ENCODE measurements around the gene MMP25. TPM values are rescaled to one million over a fixed set of nuclear protein-coding genes. Genes with fewer than 3 reads are reported as not detected.
"Not testable (repeated sequence)": the region's sequence is repeated elsewhere in the genome, so short reads cannot be mapped to it uniquely, and the experiment has no call there.

The MMP25 gene
- total RNA-seq, 1 experiment from 2014 or later: 49.0 TPM

GRCh38 chr16:3068487-3068886 lies 22.1 kb downstream of the MMP25 start:
- no peak for TF ChIP-seq JAZF1 (CRISPR knock-in tag; IDR thresholded peaks at IDR 0.05)
- TF ChIP-seq CREB1 (CRISPR knock-in tag; IDR thresholded peaks at IDR 0.05): no peak
- TF ChIP-seq, protein P1, sequence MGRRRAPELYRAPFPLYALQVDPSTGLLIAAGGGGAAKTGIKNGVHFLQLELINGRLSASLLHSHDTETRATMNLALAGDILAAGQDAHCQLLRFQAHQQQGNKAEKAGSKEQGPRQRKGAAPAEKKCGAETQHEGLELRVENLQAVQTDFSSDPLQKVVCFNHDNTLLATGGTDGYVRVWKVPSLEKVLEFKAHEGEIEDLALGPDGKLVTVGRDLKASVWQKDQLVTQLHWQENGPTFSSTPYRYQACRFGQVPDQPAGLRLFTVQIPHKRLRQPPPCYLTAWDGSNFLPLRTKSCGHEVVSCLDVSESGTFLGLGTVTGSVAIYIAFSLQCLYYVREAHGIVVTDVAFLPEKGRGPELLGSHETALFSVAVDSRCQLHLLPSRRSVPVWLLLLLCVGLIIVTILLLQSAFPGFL (CRISPR knock-in tag; IDR thresholded peaks at IDR 0.05; ENCODE audit: borderline replicate concordance): no peak
- TF ChIP-seq IRF1 (CRISPR knock-in tag; IDR thresholded peaks at IDR 0.05): no peak
- TF ChIP-seq KAT7 (CRISPR knock-in tag; IDR thresholded peaks at IDR 0.05; ENCODE audit: borderline replicate concordance): no peak
- TF ChIP-seq E2F5 (CRISPR knock-in tag; IDR thresholded peaks at IDR 0.05): no peak
- no peak for TF ChIP-seq CBFB (CRISPR knock-in tag; IDR thresholded peaks at IDR 0.05; ENCODE audit: low read depth)
- TF ChIP-seq ETV6 (CRISPR knock-in tag; IDR thresholded peaks at IDR 0.05): no peak
- TF ChIP-seq TEAD1 (CRISPR knock-in tag; IDR thresholded peaks at IDR 0.05): no peak
- TF ChIP-seq, protein P2, sequence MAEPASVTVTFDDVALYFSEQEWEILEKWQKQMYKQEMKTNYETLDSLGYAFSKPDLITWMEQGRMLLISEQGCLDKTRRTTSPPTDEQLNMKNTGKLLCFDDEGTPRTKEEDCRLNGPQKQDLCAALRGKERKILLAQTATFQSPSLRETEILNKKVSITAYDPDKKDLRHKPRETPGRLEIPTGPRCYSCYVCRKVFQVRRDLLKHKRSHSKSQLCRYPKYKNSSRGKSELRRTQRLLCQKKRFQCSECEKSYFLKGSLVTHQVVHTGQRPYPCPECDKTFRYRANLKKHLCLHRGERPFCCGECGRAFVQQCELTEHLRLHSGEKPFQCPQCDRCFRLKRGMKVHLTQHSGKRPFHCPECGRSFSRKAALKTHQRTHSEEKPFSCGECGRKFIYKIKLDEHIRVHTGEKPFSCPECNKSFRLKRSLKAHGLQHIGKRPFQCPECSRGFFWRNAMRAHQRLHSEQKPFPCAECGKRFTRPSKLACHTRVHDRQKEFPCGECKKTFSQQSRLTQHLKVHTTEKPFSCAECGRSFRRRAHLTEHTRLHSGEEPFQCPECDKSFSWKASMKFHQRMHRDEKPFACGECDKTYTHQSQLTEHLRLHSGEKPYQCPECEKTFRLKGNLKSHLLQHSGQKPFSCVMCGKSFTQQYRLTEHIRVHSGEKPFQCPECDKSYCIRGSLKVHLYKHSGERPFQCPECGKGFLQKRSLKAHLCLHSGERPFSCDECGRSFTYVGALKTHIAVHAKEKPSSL (CRISPR knock-in tag; conservative IDR thresholded peaks at IDR 0.05): no peak
- TF ChIP-seq, protein P3, sequence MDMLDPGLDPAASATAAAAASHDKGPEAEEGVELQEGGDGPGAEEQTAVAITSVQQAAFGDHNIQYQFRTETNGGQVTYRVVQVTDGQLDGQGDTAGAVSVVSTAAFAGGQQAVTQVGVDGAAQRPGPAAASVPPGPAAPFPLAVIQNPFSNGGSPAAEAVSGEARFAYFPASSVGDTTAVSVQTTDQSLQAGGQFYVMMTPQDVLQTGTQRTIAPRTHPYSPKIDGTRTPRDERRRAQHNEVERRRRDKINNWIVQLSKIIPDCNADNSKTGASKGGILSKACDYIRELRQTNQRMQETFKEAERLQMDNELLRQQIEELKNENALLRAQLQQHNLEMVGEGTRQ (CRISPR knock-in tag; IDR thresholded peaks at IDR 0.05): no peak
- no peak for TF ChIP-seq ZMAT4 (CRISPR knock-in tag; IDR thresholded peaks at IDR 0.05)
- TF ChIP-seq SOX15 (CRISPR knock-in tag; IDR thresholded peaks at IDR 0.05): no peak
- no peak for TF ChIP-seq FOXJ3 (CRISPR knock-in tag; IDR thresholded peaks at IDR 0.05; ENCODE audit: borderline replicate concordance)
- no peak for TF ChIP-seq ARID4B (CRISPR knock-in tag; IDR thresholded peaks at IDR 0.05; ENCODE audit: borderline replicate concordance)
- H3K27ac Mint-ChIP-seq: no peak overlapping the region
- ATAC-seq: no peak
- H3K4me3 Mint-ChIP-seq: no peak overlapping the region
- peaks cover 5% of the 10 kb centered on the region; the same call in 1 of the 2 replicates for H3K27me3 Mint-ChIP-seq (ENCODE audit: low read depth)
- no peaks in the 10 kb centered on the region for H3K9me3 Mint-ChIP-seq
- peaks cover 37% of the 10 kb centered on the region for H3K4me1 Mint-ChIP-seq
- CTCF ChIA-PET: interaction anchor here (0.9 to 2.1 kb wide), 4 partner anchors 9 to 37 kb away, joined by 3 to 8 read pairs (median 4); no protein-coding TSS in a partner anchor
- H3K36me3 Mint-ChIP-seq: no peaks in the 10 kb centered on the region
- POLR2A ChIA-PET: no interaction called here
- no peak for DNase-seq (ENCODE audit: low spot score)

DNA sequence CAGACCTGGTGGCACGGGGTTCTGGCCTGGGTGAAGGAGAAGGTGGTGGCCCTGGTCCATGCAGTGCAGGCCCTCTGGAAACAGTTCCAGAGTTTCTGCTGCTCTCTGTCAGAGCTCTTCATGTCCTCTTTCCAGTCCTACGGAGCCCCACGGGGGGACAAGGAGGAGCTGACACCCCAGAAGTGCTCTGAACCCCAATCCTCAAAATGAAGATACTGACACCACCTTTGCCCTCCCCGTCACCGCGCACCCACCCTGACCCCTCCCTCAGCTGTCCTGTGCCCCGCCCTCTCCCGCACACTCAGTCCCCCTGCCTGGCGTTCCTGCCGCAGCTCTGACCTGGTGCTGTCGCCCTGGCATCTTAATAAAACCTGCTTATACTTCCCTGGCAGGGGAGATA lies 22.8 kb downstream of the MMP25 start:
- H3K4me3 Mint-ChIP-seq; H3K9me3 Mint-ChIP-seq; H3K27ac Mint-ChIP-seq; H3K36me3 Mint-ChIP-seq; DNase-seq (ENCODE audit: low spot score); ATAC-seq: not testable (repeated sequence)
- peaks cover 12% of the 10 kb centered on the region for H3K27me3 Mint-ChIP-seq (ENCODE audit: low read depth)
- H3K4me1 Mint-ChIP-seq: peaks cover 33% of the 10 kb centered on the region
- ChIA-PET CTCF (interaction anchor here (0.9 to 2.1 kb wide), 3 partner anchors 10 to 37 kb away, joined by 3 to 8 read pairs (median 4); no protein-coding TSS in a partner anchor), POLR2A (interaction anchor here (0.6 kb wide), 1 partner anchor 44 kb away, joined by 4 read pairs; no protein-coding TSS in a partner anchor)

Data from WTC11 (cell line).